ENCODE measurements around the gene IRF2BP2.
A peak's percentile ranks its signal among the peaks of the same experiment; 100 is the strongest.

Gene IRF2BP2

DNA sequence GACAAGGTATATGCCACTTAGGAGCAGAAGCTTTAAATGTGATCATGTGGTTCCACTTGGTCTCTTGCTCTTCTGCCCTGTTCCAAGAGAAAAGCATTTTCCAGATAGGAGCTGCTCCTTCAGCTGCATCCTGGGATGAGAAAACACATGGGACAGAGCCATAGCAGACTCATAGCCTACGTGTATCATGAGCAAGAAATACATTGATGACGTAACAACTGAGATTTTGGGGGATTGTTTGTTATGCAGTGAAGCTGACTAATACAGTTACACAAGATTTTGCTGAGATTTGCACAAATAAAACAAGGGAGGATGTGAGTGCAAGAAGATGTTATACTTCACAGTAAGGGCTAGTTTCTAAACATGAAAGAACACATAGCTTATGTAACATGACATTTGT lies 36.0 kb upstream of the IRF2BP2 start:
- no peaks in the 10 kb centered on the region for H3K36me3 Mint-ChIP-seq (ENCODE audit: low read depth)
- H3K4me1 Mint-ChIP-seq = peaks cover 8% of the 10 kb centered on the region
- no peaks in the 10 kb centered on the region for H3K27me3 Mint-ChIP-seq (ENCODE audit: low read depth)
- no peak overlapping the region for H3K27ac Mint-ChIP-seq
- no peak overlapping the region for H3K4me3 Mint-ChIP-seq
- peaks cover 7% of the 10 kb centered on the region for H3K9me3 Mint-ChIP-seq
- TF ChIP-seq, protein P1, sequence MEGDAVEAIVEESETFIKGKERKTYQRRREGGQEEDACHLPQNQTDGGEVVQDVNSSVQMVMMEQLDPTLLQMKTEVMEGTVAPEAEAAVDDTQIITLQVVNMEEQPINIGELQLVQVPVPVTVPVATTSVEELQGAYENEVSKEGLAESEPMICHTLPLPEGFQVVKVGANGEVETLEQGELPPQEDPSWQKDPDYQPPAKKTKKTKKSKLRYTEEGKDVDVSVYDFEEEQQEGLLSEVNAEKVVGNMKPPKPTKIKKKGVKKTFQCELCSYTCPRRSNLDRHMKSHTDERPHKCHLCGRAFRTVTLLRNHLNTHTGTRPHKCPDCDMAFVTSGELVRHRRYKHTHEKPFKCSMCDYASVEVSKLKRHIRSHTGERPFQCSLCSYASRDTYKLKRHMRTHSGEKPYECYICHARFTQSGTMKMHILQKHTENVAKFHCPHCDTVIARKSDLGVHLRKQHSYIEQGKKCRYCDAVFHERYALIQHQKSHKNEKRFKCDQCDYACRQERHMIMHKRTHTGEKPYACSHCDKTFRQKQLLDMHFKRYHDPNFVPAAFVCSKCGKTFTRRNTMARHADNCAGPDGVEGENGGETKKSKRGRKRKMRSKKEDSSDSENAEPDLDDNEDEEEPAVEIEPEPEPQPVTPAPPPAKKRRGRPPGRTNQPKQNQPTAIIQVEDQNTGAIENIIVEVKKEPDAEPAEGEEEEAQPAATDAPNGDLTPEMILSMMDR (IDR thresholded peaks at IDR 0.05; ENCODE audit: unreplicated experiment in 3 of 3) = no peak

- Mint-ChIP-seq H3K27ac (peak overlapping the region in 1 of 3 experiments; percentile 28), H3K27me3 (ENCODE audit: low read depth) (no peaks in the 10 kb centered on the region), H3K9me3 (peaks cover 7% of the 10 kb centered on the region), H3K36me3 (ENCODE audit: low read depth) (no peaks in the 10 kb centered on the region), H3K4me3 (no peak overlapping the region), H3K4me1 (peaks cover 11% of the 10 kb centered on the region)
- TF ChIP-seq, protein P1 (IDR thresholded peaks at IDR 0.05; ENCODE audit: unreplicated experiment in 3 of 3) = no peak
Observed at GRCh38 chr1:234645474-234645953, 35.5 kb upstream of the IRF2BP2 start.

DNA sequence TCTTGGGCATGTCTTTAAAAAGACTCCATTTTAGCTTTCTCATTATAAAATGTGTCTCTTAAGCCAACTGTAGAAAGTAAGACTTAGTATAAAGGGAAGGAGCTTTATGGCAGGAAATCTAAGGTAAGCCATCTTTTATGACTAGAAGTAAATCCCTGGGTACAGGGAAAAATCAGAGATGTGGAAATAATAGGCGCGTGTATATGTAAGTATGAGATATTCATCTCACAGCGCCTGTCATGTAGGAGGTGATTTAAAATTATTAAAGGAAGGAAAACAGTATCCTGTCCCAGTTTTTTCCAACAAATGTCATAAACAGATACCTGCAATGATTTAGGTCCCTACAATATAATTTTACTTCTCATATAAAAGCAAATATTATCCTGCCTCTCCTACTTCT lies 35.0 kb upstream of the IRF2BP2 start:
- Mint-ChIP-seq H3K4me3 (no peak overlapping the region), H3K4me1 (peaks cover 13% of the 10 kb centered on the region), H3K27ac (peak overlapping the region in 1 of 3 experiments; percentile 74), H3K36me3 (ENCODE audit: low read depth) (no peaks in the 10 kb centered on the region), H3K27me3 (ENCODE audit: low read depth) (no peaks in the 10 kb centered on the region), H3K9me3 (peaks cover 7% of the 10 kb centered on the region)
- TF ChIP-seq, protein P1 (IDR thresholded peaks at IDR 0.05; ENCODE audit: unreplicated experiment in 3 of 3) = no peak

DNA sequence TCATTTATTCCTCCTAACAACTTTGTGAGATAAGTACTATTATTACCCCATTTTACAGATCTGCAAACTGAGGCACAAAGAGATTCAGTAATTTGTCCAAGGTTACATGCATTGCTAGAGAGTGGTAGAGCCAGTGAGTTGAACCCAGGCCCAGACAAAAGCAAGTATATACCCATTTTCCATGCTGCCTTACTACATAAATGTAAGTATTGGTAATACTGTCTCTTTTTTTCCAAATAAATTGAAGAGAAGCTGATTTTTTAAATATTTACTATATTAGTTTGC lies 33.8 kb upstream of the IRF2BP2 start:
- H3K4me3 Mint-ChIP-seq = no peak overlapping the region
- peaks cover 24% of the 10 kb centered on the region for H3K4me1 Mint-ChIP-seq
- H3K27me3 Mint-ChIP-seq (ENCODE audit: low read depth) = no peaks in the 10 kb centered on the region
- no peaks in the 10 kb centered on the region for H3K36me3 Mint-ChIP-seq (ENCODE audit: low read depth)
- peaks cover 4% of the 10 kb centered on the region for H3K9me3 Mint-ChIP-seq
- peak overlapping the region in 2 of 3 experiments; percentile 52 to 87 for H3K27ac Mint-ChIP-seq
- TF ChIP-seq, protein P1 (IDR thresholded peaks at IDR 0.05; ENCODE audit: unreplicated experiment in 3 of 3) = no peak

DNA sequence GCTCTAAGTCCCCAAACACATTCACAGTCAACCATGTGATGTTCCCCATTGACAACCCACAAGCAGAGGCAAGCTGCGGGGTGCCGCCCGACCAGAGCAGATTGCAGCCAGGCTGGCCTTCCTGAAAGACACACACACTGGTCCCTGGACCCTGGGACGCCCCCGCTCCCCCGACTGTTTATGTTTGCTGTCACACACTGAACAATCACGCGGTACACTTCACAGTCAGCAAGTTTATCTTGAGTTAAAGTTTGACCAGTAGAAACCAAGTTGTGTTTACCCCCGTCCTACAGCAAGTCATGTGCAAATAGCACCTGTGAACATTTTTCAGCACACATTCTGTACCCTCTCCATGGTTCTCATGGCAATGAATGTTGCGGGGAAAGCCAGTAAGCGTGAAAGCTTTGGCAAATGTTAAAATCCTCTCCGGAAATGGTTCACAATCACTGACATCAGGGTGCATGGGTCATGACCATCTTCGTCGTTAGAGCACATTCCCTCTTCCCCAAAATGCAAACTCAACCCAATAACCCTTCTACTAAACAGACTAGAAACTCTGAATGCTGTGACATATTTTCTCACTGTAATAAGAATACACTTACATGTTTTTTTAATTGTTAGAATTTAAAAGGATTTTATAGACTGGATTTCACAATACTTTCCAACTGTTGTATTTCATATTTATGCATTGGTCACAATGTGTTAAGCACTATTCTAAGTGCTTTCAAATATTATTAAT lies 33.3 kb upstream of the IRF2BP2 start:
- H3K27me3 Mint-ChIP-seq (ENCODE audit: low read depth) = no peaks in the 10 kb centered on the region
- no peak overlapping the region for H3K4me3 Mint-ChIP-seq
- TF ChIP-seq, protein P1 (IDR thresholded peaks at IDR 0.05; ENCODE audit: unreplicated experiment in 3 of 3) = no peak
- H3K4me1 Mint-ChIP-seq = peaks cover 27% of the 10 kb centered on the region
- H3K27ac Mint-ChIP-seq = peak overlapping the region; percentile 52 to 87 (median 63)
- H3K36me3 Mint-ChIP-seq (ENCODE audit: low read depth) = no peaks in the 10 kb centered on the region
- H3K9me3 Mint-ChIP-seq = peaks cover 4% of the 10 kb centered on the region

DNA sequence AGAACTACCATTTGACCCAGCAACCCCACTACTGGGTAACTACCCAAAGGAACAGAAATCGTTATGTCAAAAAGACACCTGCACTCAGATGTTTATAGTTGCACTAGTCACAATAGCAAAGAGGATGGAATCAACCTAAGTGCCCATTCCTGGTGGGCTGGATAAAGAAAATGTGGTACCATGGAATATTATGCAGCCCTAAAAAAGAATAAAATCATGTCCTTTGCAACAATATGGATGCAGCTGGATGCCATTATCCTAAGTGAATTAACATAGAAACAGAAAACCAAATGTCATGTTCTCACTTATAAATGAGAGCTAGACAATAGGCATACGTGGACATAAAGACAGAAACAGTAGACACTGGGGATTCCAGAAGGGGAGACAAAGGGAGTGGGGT lies 32.5 kb upstream of the IRF2BP2 start:
- Mint-ChIP-seq H3K4me3 (no peak overlapping the region), H3K4me1 (peaks cover 27% of the 10 kb centered on the region), H3K27me3 (ENCODE audit: low read depth) (no peaks in the 10 kb centered on the region), H3K9me3 (peaks cover 4% of the 10 kb centered on the region), H3K27ac (peak overlapping the region in 1 of 3 experiments; percentile 97), H3K36me3 (ENCODE audit: low read depth) (no peaks in the 10 kb centered on the region)
- TF ChIP-seq, protein P1 (IDR thresholded peaks at IDR 0.05; ENCODE audit: unreplicated experiment in 3 of 3) = no peak
